SU-DHL-6 (cell line): Measurements from ENCODE around the gene SP3.

ENCODE experiments used
- H2AFZ ChIP-seq: fragments of 200-600 bp; sonication (generic); 2 replicates; pipeline ENCODE4 v1.6.1; 2014; ENCODE audit warnings: low read depth, mild to moderate bottlenecking, moderate library complexity, mixed read lengths, antibody characterized with exemption, low read length; ENCODE audit not compliant: severe bottlenecking
- H3F3A ChIP-seq: fragments of 200-600 bp; shearing (Covaris generic); 2 replicates; pipeline ENCODE4 v1.6.0; 2016; ENCODE audit warnings: antibody characterized with exemption, mild to moderate bottlenecking; ENCODE audit not compliant: insufficient read depth
- H3K27ac ChIP-seq: fragments of 200-600 bp; sonication (generic); 2 replicates; pipeline ENCODE4 v1.5.1; 2016; ENCODE audit warnings: low read depth, mild to moderate bottlenecking, low read length, moderate library complexity, mixed read lengths
- H3K27me3 ChIP-seq: fragments of 200-600 bp; sonication (generic), shearing (Covaris generic); 2 replicates; pipeline ENCODE4 v1.6.0; 2014; ENCODE audit warnings: mild to moderate bottlenecking, low read length
- H3K36me3 ChIP-seq: fragments of 200-600 bp; sonication (generic); 2 replicates; pipeline ENCODE4 v1.6.1; 2014; ENCODE audit warnings: mild to moderate bottlenecking, low read length, mixed read lengths
- H3K4me2 ChIP-seq: fragments of 300-600, 200-600 bp; shearing (Covaris generic), sonication (generic); 2 replicates; pipeline ENCODE4 v1.6.0; 2014; ENCODE audit warnings: low read length, low read depth, mild to moderate bottlenecking; ENCODE audit not compliant: poor library complexity, severe bottlenecking
- H3K4me3 ChIP-seq: fragments of 200-600 bp; sonication (generic); 2 replicates; pipeline ENCODE4 v1.5.1; 2014; ENCODE audit warnings: antibody characterized with exemption, low read length, mild to moderate bottlenecking, mixed read lengths; ENCODE audit not compliant: insufficient read depth, poor library complexity, severe bottlenecking
- H3K79me2 ChIP-seq: fragments of 200-600 bp; sonication (generic); 2 replicates; pipeline ENCODE4 v1.6.1; 2014; ENCODE audit warnings: mild to moderate bottlenecking, low read length, moderate library complexity; ENCODE audit not compliant: insufficient read depth
- H3K9ac ChIP-seq: fragments of 200-600 bp; sonication (generic); 2 replicates; pipeline ENCODE4 v1.7.0; 2014; ENCODE audit warnings: mild to moderate bottlenecking, low read length
- H3K9me2 ChIP-seq: fragments of 200-600 bp; sonication (generic); replicated peaks from 2 replicates; pipeline ENCODE4 v1.6.1; 2014; ENCODE audit warnings: low read length; ENCODE audit not compliant: insufficient read depth
- H3K9me3 ChIP-seq: fragments of 200-600 bp; sonication (generic); 2 replicates; pipeline ENCODE4 v1.6.1; 2014; ENCODE audit warnings: low read length, mixed read lengths; ENCODE audit not compliant: insufficient read depth
- H4K20me1 ChIP-seq: fragments of 200-600 bp; sonication (generic); 2 replicates; pipeline ENCODE4 v1.6.1; 2014; ENCODE audit warnings: low read depth, mild to moderate bottlenecking, antibody characterized with exemption, low read length, moderate library complexity, mixed read lengths
- CTCF ChIP-seq: fragments of 200-600 bp; sonication (generic); IDR thresholded peaks from one replicate; pipeline ENCODE4 v1.5.1; 2017; ENCODE audit warnings: antibody characterized with exemption, mild to moderate bottlenecking, low read length, moderate library complexity; ENCODE audit not compliant: insufficient read depth, poor library complexity, severe bottlenecking
- EZH2phosphoT487 ChIP-seq: fragments of 200-600 bp; sonication (generic), shearing (Covaris generic); conservative IDR thresholded peaks from 2 replicates; pipeline ENCODE4 v1.6.1; 2018; ENCODE audit warnings: mild to moderate bottlenecking, antibody characterized with exemption, low read length, moderate library complexity, mixed read lengths

The SP3 gene

GRCh38 chr2:173985605-173985992 is 20.4 kb upstream of the SP3 start:
- no peaks in the 10 kb centered on the region for H3K36me3 ChIP-seq
- H3K9ac ChIP-seq: no peak overlapping the region
- no peaks in the 10 kb centered on the region for H3K9me2 ChIP-seq
- no peak for TF ChIP-seq EZH2phosphoT487
- TF ChIP-seq CTCF: no peak
- H2AFZ ChIP-seq: no peak overlapping the region
- no peaks in the 10 kb centered on the region for H3K27me3 ChIP-seq
- no peaks in the 10 kb centered on the region for H3K9me3 ChIP-seq
- H3K79me2 ChIP-seq: no peaks in the 10 kb centered on the region
- no peaks in the 10 kb centered on the region for H3F3A ChIP-seq
- H4K20me1 ChIP-seq: no peaks in the 10 kb centered on the region
- H3K4me3 ChIP-seq: no peak overlapping the region
- no peak overlapping the region for H3K4me2 ChIP-seq
- no peak overlapping the region for H3K27ac ChIP-seq

GRCh38 chr2:173984866-173985604 is 19.9 kb upstream of the SP3 start:
- Histone ChIP-seq H3K36me3 (no peaks in the 10 kb centered on the region), H3K79me2 (no peaks in the 10 kb centered on the region), H3K27ac (no peak overlapping the region), H3K4me3 (no peak overlapping the region), H3K9me2 (no peaks in the 10 kb centered on the region), H3K9ac (no peak overlapping the region), H3K27me3 (no peaks in the 10 kb centered on the region), H2AFZ (no peak overlapping the region), H3K4me2 (no peak overlapping the region), H3K9me3 (no peaks in the 10 kb centered on the region), H3F3A (no peaks in the 10 kb centered on the region), H4K20me1 (no peaks in the 10 kb centered on the region)
- TF ChIP-seq CTCF (no peak), EZH2phosphoT487 (no peak)

DNA sequence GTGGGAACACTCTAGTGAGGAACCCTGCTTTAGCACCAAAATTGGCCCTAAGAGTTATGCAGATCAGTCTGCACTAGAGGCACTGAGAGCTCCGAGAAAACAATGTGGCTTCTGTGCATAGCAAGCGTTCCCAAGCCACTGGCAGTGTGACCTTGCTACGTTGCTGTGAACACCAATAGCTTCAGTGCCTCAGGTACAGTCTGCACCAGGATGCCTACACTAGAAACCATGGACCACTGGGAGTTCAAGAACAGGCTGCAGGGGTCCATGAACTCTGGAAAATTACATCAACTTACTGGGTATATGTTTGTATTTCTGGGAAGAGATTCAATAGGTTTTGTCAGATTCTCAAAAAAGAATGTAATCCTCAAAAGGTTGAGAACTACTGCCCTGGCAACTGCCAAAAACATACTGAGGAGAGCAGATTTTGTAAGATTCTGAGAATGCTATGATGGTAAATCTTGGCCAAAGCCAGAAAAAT is 18.3 kb upstream of the SP3 start:
- H4K20me1 ChIP-seq: no peaks in the 10 kb centered on the region
- no peak overlapping the region for H2AFZ ChIP-seq
- TF ChIP-seq EZH2phosphoT487 (no peak), CTCF (no peak)
- H3K27ac ChIP-seq: no peak overlapping the region
- no peaks in the 10 kb centered on the region for H3F3A ChIP-seq
- H3K79me2 ChIP-seq: no peaks in the 10 kb centered on the region
- no peaks in the 10 kb centered on the region for H3K9me3 ChIP-seq
- H3K4me2 ChIP-seq: no peak overlapping the region
- H3K36me3 ChIP-seq: no peaks in the 10 kb centered on the region
- no peak overlapping the region for H3K4me3 ChIP-seq
- H3K9ac ChIP-seq: no peak overlapping the region
- no peaks in the 10 kb centered on the region for H3K27me3 ChIP-seq
- H3K9me2 ChIP-seq: no peaks in the 10 kb centered on the region
